ENCODE results near the gene NKTR. TPM values are rescaled to one million over a fixed set of nuclear protein-coding genes. Genes with fewer than 3 reads are reported as not detected.

Gene NKTR
- total and polyA plus RNA-seq, 9 of the 15 experiments (the other 6 are each of a cell fraction or from before 2014, with no cell fraction given), result 19.7 to 123 (median 92.6) TPM

GRCh38 chr3:42600958-42601675 is 631 bp downstream of the NKTR start (continued):
- no peak for TF ChIP-seq DDX20 (tag; IDR thresholded peaks at IDR 0.05; ENCODE audit: low read depth)
- TF ChIP-seq LEF1 (IDR thresholded peaks at IDR 0.05), result no peak; the same call in 1 of the 2 replicates
- TF ChIP-seq ZNF512 (tag; IDR thresholded peaks at IDR 0.05), result no peak
- no peak for TF ChIP-seq XRCC4 (IDR thresholded peaks at IDR 0.05; ENCODE audit: extremely low read depth, insufficient read depth, insufficient read length)
- peak in 1 of 2 experiments; percentile 31; a peak in 1 of 4 replicates for TF ChIP-seq MAZ (CRISPR knock-in tag; conservative IDR thresholded peaks at IDR 0.05 in 1 of 2, IDR thresholded peaks at IDR 0.05 in 1 of 2)
- TF ChIP-seq AFF4 (CRISPR knock-in tag; IDR thresholded peaks at IDR 0.05), result peak; percentile 57; the same call in 1 of the 2 replicates
- TF ChIP-seq SP2 (IDR thresholded peaks at IDR 0.05; ENCODE audit: extremely low read depth, low read depth, low read length, poor library complexity, severe bottlenecking), result no peak
- no peak for TF ChIP-seq NONO (IDR thresholded peaks at IDR 0.05; ENCODE audit: low read depth in 2 of 2, low read length in 1 of 2)
- no peak for TF ChIP-seq CBFA2T3 (IDR thresholded peaks at IDR 0.05)
- no peak for TF ChIP-seq ZFPM2 (CRISPR knock-in tag; IDR thresholded peaks at IDR 0.05)
- TF ChIP-seq ZNF75A (CRISPR knock-in tag; IDR thresholded peaks at IDR 0.05), result peak; percentile 23; the same call in 1 of the 2 replicates

Measured in K562 (cell line).